ENCODE measurements around the gene MRPL18. TPM values are rescaled to one million over a fixed set of nuclear protein-coding genes. Genes with fewer than 3 reads are reported as not detected.

MRPL18 gene
- total RNA-seq, 1 experiment from 2014 or later, result 71.1 TPM

- H3K27me3 ChIP-seq (replicated peaks; ENCODE audit: control insufficient read depth, insufficient read depth, low read length), result no peaks in the 10 kb centered on the region
- H3K9me3 Mint-ChIP-seq (ENCODE audit: unreplicated experiment), result no peaks in the 10 kb centered on the region
- ChIA-PET CTCF (interaction anchor here (1.2 kb wide), 1 partner anchor 9 kb away, joined by 3 read pairs; no protein-coding TSS in a partner anchor), POLR2A (interaction anchor here (0.7 kb wide), 1 partner anchor 10 kb away, joined by 3 read pairs; the partner anchor contains the start of gene ACAT2)
- BruUV-seq (replicated peaks), result no TSS peak
- DNase-seq, result no peak
- no peak overlapping the region for H3K4me3 Mint-ChIP-seq (ENCODE audit: unreplicated experiment)
- no peaks in the 10 kb centered on the region for H3K27me3 Mint-ChIP-seq (ENCODE audit: insufficient read depth, unreplicated experiment)
- no peak overlapping the region for H3K4me3 ChIP-seq (ENCODE audit: low read depth, low read length)
- H3K4me1 ChIP-seq, result no peaks in the 10 kb centered on the region
- H3K36me3 ChIP-seq (ENCODE audit: control insufficient read depth, insufficient read depth, low read length), result peaks cover 4% of the 10 kb centered on the region
- no peak overlapping the region for H3K27ac Mint-ChIP-seq (ENCODE audit: unreplicated experiment)
- H3K4me1 Mint-ChIP-seq (ENCODE audit: low read depth, unreplicated experiment), result no peaks in the 10 kb centered on the region
- TF ChIP-seq, protein P1, sequence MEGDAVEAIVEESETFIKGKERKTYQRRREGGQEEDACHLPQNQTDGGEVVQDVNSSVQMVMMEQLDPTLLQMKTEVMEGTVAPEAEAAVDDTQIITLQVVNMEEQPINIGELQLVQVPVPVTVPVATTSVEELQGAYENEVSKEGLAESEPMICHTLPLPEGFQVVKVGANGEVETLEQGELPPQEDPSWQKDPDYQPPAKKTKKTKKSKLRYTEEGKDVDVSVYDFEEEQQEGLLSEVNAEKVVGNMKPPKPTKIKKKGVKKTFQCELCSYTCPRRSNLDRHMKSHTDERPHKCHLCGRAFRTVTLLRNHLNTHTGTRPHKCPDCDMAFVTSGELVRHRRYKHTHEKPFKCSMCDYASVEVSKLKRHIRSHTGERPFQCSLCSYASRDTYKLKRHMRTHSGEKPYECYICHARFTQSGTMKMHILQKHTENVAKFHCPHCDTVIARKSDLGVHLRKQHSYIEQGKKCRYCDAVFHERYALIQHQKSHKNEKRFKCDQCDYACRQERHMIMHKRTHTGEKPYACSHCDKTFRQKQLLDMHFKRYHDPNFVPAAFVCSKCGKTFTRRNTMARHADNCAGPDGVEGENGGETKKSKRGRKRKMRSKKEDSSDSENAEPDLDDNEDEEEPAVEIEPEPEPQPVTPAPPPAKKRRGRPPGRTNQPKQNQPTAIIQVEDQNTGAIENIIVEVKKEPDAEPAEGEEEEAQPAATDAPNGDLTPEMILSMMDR (IDR thresholded peaks at IDR 0.05; ENCODE audit: insufficient read depth in 1 of 2, low read depth in 1 of 2, low read length in 1 of 2, severe bottlenecking in 1 of 2, unreplicated experiment in 1 of 2), result no peak
- intact Hi-C loops (cut with micrococcal nuclease; ENCODE audit: unreplicated experiment), result no loop called here
- no peaks in the 10 kb centered on the region for H3K9me3 ChIP-seq
- peaks cover 77% of the 10 kb centered on the region for H3K36me3 Mint-ChIP-seq (ENCODE audit: insufficient read depth, unreplicated experiment)
Measured at GRCh38 chr6:159772196-159772595, 18.1 kb upstream of the MRPL18 start.

GRCh38 chr6:159777240-159777904 lies 12.9 kb upstream of the MRPL18 start:
- H3K36me3 ChIP-seq (ENCODE audit: control insufficient read depth, insufficient read depth, low read length), result peaks cover 3% of the 10 kb centered on the region; the same call in 1 of the 2 replicates
- no peaks in the 10 kb centered on the region for H3K9me3 ChIP-seq
- H3K4me3 ChIP-seq (ENCODE audit: low read depth, low read length), result no peak overlapping the region
- no peak overlapping the region for H3K27ac Mint-ChIP-seq (ENCODE audit: unreplicated experiment)
- no peaks in the 10 kb centered on the region for H3K9me3 Mint-ChIP-seq (ENCODE audit: unreplicated experiment)
- peaks cover 83% of the 10 kb centered on the region for H3K36me3 Mint-ChIP-seq (ENCODE audit: insufficient read depth, unreplicated experiment)
- H3K4me3 Mint-ChIP-seq (ENCODE audit: unreplicated experiment), result no peak overlapping the region
- no peak for DNase-seq
- no peaks in the 10 kb centered on the region for H3K4me1 Mint-ChIP-seq (ENCODE audit: low read depth, unreplicated experiment)
- H3K4me1 ChIP-seq, result 0 out of 2 replicates have a peak, but pooled peaks cover 6% of the 10 kb centered on the region
- BruUV-seq (replicated peaks), result no TSS peak
- intact Hi-C loops (cut with micrococcal nuclease; ENCODE audit: unreplicated experiment), result no loop called here
- POLR2A ChIA-PET, result interaction anchor here (0.7 kb wide), 1 partner anchor 16 kb away, joined by 4 read pairs; the partner anchor contains the start of gene ACAT2
- TF ChIP-seq, protein P1 (IDR thresholded peaks at IDR 0.05; ENCODE audit: insufficient read depth in 1 of 2, low read depth in 1 of 2, low read length in 1 of 2, severe bottlenecking in 1 of 2, unreplicated experiment in 1 of 2), result no peak
- H3K27me3 Mint-ChIP-seq (ENCODE audit: insufficient read depth, unreplicated experiment), result no peaks in the 10 kb centered on the region
- CTCF ChIA-PET, result no interaction called here
- H3K27me3 ChIP-seq (replicated peaks; ENCODE audit: control insufficient read depth, insufficient read depth, low read length), result no peaks in the 10 kb centered on the region

DNA sequence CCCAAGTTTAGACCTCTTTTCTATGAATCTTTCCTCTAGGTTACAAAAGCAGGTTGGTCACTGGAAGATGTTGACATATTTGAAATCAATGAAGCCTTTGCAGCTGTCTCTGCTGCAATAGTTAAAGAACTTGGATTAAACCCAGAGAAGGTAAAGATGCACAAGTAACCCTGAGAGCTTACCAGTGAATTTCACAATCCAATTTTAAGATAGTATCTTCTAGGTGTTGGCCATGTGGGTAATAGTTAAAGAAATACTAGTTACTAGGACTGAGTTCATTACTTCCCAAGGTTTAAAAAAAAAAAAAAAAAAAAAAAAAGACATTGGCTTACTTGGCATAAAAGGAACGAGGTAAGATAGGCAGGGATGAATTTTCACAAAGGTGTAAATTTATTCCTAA lies 12.1 kb upstream of the MRPL18 start:
- TF ChIP-seq, protein P1 (IDR thresholded peaks at IDR 0.05; ENCODE audit: insufficient read depth in 1 of 2, low read depth in 1 of 2, low read length in 1 of 2, severe bottlenecking in 1 of 2, unreplicated experiment in 1 of 2), result no peak
- POLR2A ChIA-PET, result no interaction called here
- no peaks in the 10 kb centered on the region for H3K27me3 Mint-ChIP-seq (ENCODE audit: insufficient read depth, unreplicated experiment)
- DNase-seq, result no peak
- H3K4me1 ChIP-seq, result 0 out of 2 replicates have a peak, but pooled peaks cover 6% of the 10 kb centered on the region
- no TSS peak for BruUV-seq (replicated peaks)
- no peak overlapping the region for H3K27ac Mint-ChIP-seq (ENCODE audit: unreplicated experiment)
- H3K4me3 ChIP-seq (ENCODE audit: low read depth, low read length), result no peak overlapping the region
- peaks cover 3% of the 10 kb centered on the region; the same call in 1 of the 2 replicates for H3K36me3 ChIP-seq (ENCODE audit: control insufficient read depth, insufficient read depth, low read length)
- H3K36me3 Mint-ChIP-seq (ENCODE audit: insufficient read depth, unreplicated experiment), result peaks cover 85% of the 10 kb centered on the region
- H3K4me1 Mint-ChIP-seq (ENCODE audit: low read depth, unreplicated experiment), result peaks cover 6% of the 10 kb centered on the region
- H3K9me3 Mint-ChIP-seq (ENCODE audit: unreplicated experiment), result no peaks in the 10 kb centered on the region
- no peaks in the 10 kb centered on the region for H3K9me3 ChIP-seq
- intact Hi-C loops (cut with micrococcal nuclease; ENCODE audit: unreplicated experiment), result no loop called here
- H3K27me3 ChIP-seq (replicated peaks; ENCODE audit: control insufficient read depth, insufficient read depth, low read length), result no peaks in the 10 kb centered on the region
- CTCF ChIA-PET, result no interaction called here
- H3K4me3 Mint-ChIP-seq (ENCODE audit: unreplicated experiment), result no peak overlapping the region
